ENCODE results near the gene MLLT1. TPM values are rescaled to one million over a fixed set of nuclear protein-coding genes. Genes with fewer than 3 reads are reported as not detected.

The MLLT1 gene
- total and polyA plus RNA-seq, 2 of the 8 experiments (the other 6 are each of a cell fraction or from before 2014, with no cell fraction given) = 18.8 to 45.1 TPM

DNA sequence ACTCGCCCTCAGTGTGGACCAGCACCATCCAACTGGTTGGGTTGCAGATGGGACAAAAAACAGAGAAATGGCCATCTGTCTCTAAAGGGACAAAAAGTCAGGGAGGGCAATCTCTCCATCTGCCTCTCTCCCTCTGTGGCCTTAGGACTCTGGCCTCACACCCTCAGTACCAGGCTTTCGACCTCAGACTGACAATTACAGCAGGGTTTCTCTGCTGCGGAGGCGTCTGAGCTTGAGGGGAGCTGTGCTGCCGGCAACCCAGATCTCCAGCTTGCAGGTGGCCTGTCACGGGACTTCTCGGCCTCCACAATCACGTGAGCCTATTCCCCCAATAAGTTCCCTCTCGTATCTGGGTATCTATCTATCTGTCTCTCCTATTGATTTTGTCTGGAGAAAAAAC is 27.7 kb downstream of the MLLT1 start:
- Histone ChIP-seq H3K14ac (ENCODE audit: insufficient read length) (no peak overlapping the region), H4K91ac (replicated peaks; ENCODE audit: insufficient read length, low read length) (no peak overlapping the region), H4K5ac (ENCODE audit: insufficient read length, low read depth, low read length) (no peak overlapping the region), H3K79me1 (ENCODE audit: low read depth, low read length) (peaks cover 3% of the 10 kb centered on the region), H4K20me1 (replicated peaks in 1 of 2; ENCODE audit: control insufficient read depth in 1 of 2, insufficient read depth in 2 of 2, low read length in 2 of 2) (peaks cover 0 to 13% of the 10 kb centered on the region in 2 experiments), H3K23me2 (ENCODE audit: low read depth, low read length) (no peaks in the 10 kb centered on the region), H3K4me3 (ENCODE audit: extremely low read depth in 1 of 4, insufficient read depth in 2 of 4, low read depth in 3 of 4, low read length in 4 of 4) (no peak overlapping the region), H3K18ac (ENCODE audit: extremely low read depth, low read length) (no peak overlapping the region), H2BK12ac (ENCODE audit: low read depth, low read length) (no peak overlapping the region), H3K9me3 (ENCODE audit: insufficient read depth in 2 of 2, low read depth in 1 of 2, low read length in 1 of 2) (peaks cover under 1 to 6% of the 10 kb centered on the region in 2 experiments; a peak in 2 of 4 replicates), H2AK5ac (ENCODE audit: low read depth, low read length) (no peak overlapping the region), H2BK5ac (ENCODE audit: low read depth, low read length) (no peak overlapping the region), H3K4me2 (ENCODE audit: insufficient read depth in 1 of 2, low read depth in 2 of 2, low read length in 2 of 2) (no peak overlapping the region), H3K9ac (replicated peaks in 1 of 4; ENCODE audit: extremely low read depth in 1 of 4, low read depth in 3 of 4, low read length in 3 of 4) (no peak overlapping the region), H3K27me3 (replicated peaks in 1 of 4; ENCODE audit: control insufficient read depth in 3 of 4, extremely low read depth in 1 of 4, insufficient read depth in 3 of 4, low read length in 3 of 4) (no peaks in the 10 kb centered on the region), H2BK20ac (ENCODE audit: low read length) (no peak overlapping the region), H2BK120ac (replicated peaks; ENCODE audit: low read depth, low read length) (no peak overlapping the region), H3K4me1 (replicated peaks in 1 of 4; ENCODE audit: control insufficient read depth in 3 of 4, insufficient read depth in 4 of 4, low read length in 3 of 4) (peaks cover 0 to 1% (median 0%) of the 10 kb centered on the region in 4 experiments; a peak in 2 of 7 replicates), H3K23ac (ENCODE audit: insufficient read length) (no peak overlapping the region), H3K27ac (ENCODE audit: low read depth, low read length) (no peak overlapping the region), H3K56ac (replicated peaks; ENCODE audit: insufficient read length, low read depth, low read length) (no peak overlapping the region), H3K4ac (replicated peaks; ENCODE audit: insufficient read length, low read depth, low read length) (no peak overlapping the region), H2BK15ac (ENCODE audit: low read length) (no peak overlapping the region), H2AFZ (ENCODE audit: low read length) (no peak overlapping the region), H3K36me3 (ENCODE audit: control insufficient read depth in 2 of 4, insufficient read depth in 4 of 4, low read length in 3 of 4) (peaks cover 0 to 8% (median 4%) of the 10 kb centered on the region in 4 experiments; a peak in 2 of 8 replicates), H3K79me2 (ENCODE audit: control insufficient read depth in 1 of 2, insufficient read depth in 2 of 2, low read length in 2 of 2) (peaks cover 3 to 80% of the 10 kb centered on the region in 2 experiments), H4K8ac (ENCODE audit: extremely low read depth, insufficient read depth, low read length) (no peak overlapping the region)
- ChIA-PET CTCF (ENCODE audit: partially characterized antibody) (interaction anchor here (0.8 to 2.6 kb wide), 4 partner anchors 9 to 34 kb away, joined by 3 to 14 read pairs (median 4); no protein-coding TSS in a partner anchor), POLR2A (ENCODE audit: partially characterized antibody) (interaction anchor here (0.7 kb wide), 1 partner anchor 43 kb away, joined by 3 read pairs; no protein-coding TSS in a partner anchor)
- WGBS, 2 experiments (ENCODE audit: extremely low coverage in 1 of 2, insufficient coverage in 1 of 2, insufficient read length in 1 of 2, insufficient replicate concordance in 2 of 2, low coverage in 1 of 2, low lambda C conversion rate in 2 of 2, missing lambda C conversion rate in 1 of 2) = 92% methylated on average over 9 of the region's 9 CpGs; no CpG with 5 or more reads in 1 of the 2 experiments
- no peak for TF ChIP-seq POU5F1 (IDR thresholded peaks at IDR 0.05; ENCODE audit: low read depth, low read length)
- TF ChIP-seq CHD2 (IDR thresholded peaks at IDR 0.05; ENCODE audit: low read length) = no peak
- no peak for TF ChIP-seq BCL11A (IDR thresholded peaks at IDR 0.05; ENCODE audit: low read depth in 2 of 2, low read length in 2 of 2)
- FAIRE-seq = no peak
- no peak for DNase-seq (ENCODE audit: low read depth in 1 of 2, low spot score in 2 of 2)
